ENCODE measurements around the gene PCDH10.

GRCh38 chr4:133152831-133153481 is 3.9 kb downstream of the PCDH10 start:
- TF ChIP-seq, protein P1, sequence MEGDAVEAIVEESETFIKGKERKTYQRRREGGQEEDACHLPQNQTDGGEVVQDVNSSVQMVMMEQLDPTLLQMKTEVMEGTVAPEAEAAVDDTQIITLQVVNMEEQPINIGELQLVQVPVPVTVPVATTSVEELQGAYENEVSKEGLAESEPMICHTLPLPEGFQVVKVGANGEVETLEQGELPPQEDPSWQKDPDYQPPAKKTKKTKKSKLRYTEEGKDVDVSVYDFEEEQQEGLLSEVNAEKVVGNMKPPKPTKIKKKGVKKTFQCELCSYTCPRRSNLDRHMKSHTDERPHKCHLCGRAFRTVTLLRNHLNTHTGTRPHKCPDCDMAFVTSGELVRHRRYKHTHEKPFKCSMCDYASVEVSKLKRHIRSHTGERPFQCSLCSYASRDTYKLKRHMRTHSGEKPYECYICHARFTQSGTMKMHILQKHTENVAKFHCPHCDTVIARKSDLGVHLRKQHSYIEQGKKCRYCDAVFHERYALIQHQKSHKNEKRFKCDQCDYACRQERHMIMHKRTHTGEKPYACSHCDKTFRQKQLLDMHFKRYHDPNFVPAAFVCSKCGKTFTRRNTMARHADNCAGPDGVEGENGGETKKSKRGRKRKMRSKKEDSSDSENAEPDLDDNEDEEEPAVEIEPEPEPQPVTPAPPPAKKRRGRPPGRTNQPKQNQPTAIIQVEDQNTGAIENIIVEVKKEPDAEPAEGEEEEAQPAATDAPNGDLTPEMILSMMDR (IDR thresholded peaks at IDR 0.05) = no peak
- TF ChIP-seq POLR2A (IDR thresholded peaks at IDR 0.05) = no peak

Measured in esophagus squamous epithelium (tissue), 4 donors.